H9 (cell line): ENCODE measurements around the gene NPPC. TPM values are rescaled to one million over a fixed set of nuclear protein-coding genes. Genes with fewer than 3 reads are reported as not detected.

ENCODE experiments used
- DNase-seq: peaks from one replicate; pipeline ENCODE4 v3.0.0-alpha.2; 2017
- H2AFZ ChIP-seq: one replicate; pipeline ENCODE4 v1.6.1; 2013; ENCODE audit warnings: mild to moderate bottlenecking, low read length, control low read depth, moderate library complexity
- H2AK5ac ChIP-seq: 2 replicates; pipeline ENCODE4 v1.6.1; 2013; ENCODE audit warnings: low read length, control low read depth, mixed read lengths; ENCODE audit not compliant: insufficient read length
- H2BK120ac ChIP-seq: one replicate; pipeline ENCODE4 v1.6.1; 2013; ENCODE audit warnings: low read depth, mild to moderate bottlenecking, low read length, control low read depth, inconsistent platforms; ENCODE audit not compliant: poor library complexity, severe bottlenecking
- H2BK12ac ChIP-seq: 2 replicates; pipeline ENCODE4 v1.6.1; 2013; ENCODE audit warnings: low read length, control low read depth, mixed read lengths, low read depth; ENCODE audit not compliant: insufficient read length
- H2BK15ac ChIP-seq: 2 replicates; pipeline ENCODE4 v1.6.1; 2013; ENCODE audit warnings: low read depth, low read length, control low read depth
- H2BK20ac ChIP-seq: one replicate; pipeline ENCODE4 v1.6.1; 2013; ENCODE audit warnings: low read depth, mild to moderate bottlenecking, low read length, control low read depth, inconsistent platforms; ENCODE audit not compliant: poor library complexity, severe bottlenecking
- H2BK5ac ChIP-seq: 2 replicates; pipeline ENCODE4 v1.6.1; 2013; ENCODE audit warnings: low read length, control low read depth, mixed read lengths; ENCODE audit not compliant: insufficient read length
- H3K14ac ChIP-seq: 2 replicates; pipeline ENCODE4 v1.6.1; 2013; ENCODE audit warnings: low read length, control low read depth; ENCODE audit not compliant: insufficient read depth
- H3K18ac ChIP-seq: 2 replicates; pipeline ENCODE4 v1.6.1; 2013; ENCODE audit warnings: low read depth, mild to moderate bottlenecking, mixed read lengths, low read length, control low read depth; ENCODE audit not compliant: insufficient read length
- H3K23ac ChIP-seq: 2 replicates; pipeline ENCODE4 v1.6.1; 2013; ENCODE audit warnings: low read length, control low read depth, mixed read lengths, low read depth; ENCODE audit not compliant: insufficient read length
- H3K23me2 ChIP-seq: 2 replicates; pipeline ENCODE4 v1.6.1; 2013; ENCODE audit warnings: low read depth, mild to moderate bottlenecking, mixed read lengths, low read length, control low read depth; ENCODE audit not compliant: insufficient read length, poor library complexity, severe bottlenecking
- H3K27ac ChIP-seq: 2 replicates; pipeline ENCODE4 v1.5.1; 2013; ENCODE audit warnings: low read length, control low read depth, mixed read lengths, low read depth; ENCODE audit not compliant: insufficient read length
- H3K27me3 ChIP-seq: 2 replicates; pipeline ENCODE4 v1.6.1; 2013; ENCODE audit warnings: low read length, control low read depth, inconsistent platforms; ENCODE audit not compliant: insufficient read depth
- H3K4ac ChIP-seq: 2 replicates; pipeline ENCODE4 v1.6.1; 2013; ENCODE audit warnings: low read depth, mild to moderate bottlenecking, control low read depth, inconsistent platforms, low read length, moderate library complexity
- H3K4me1 ChIP-seq: 2 replicates; pipeline ENCODE4 v1.6.1; 2013; ENCODE audit warnings: low read length, control low read depth, inconsistent platforms; ENCODE audit not compliant: insufficient read depth
- H3K4me2 ChIP-seq: 2 replicates; pipeline ENCODE4 v1.6.1; 2013; ENCODE audit warnings: low read length, control low read depth, mixed read lengths; ENCODE audit not compliant: insufficient read length, insufficient read depth
- H3K56ac ChIP-seq: 2 replicates; pipeline ENCODE4 v1.6.1; 2013; ENCODE audit warnings: low read depth, mild to moderate bottlenecking, mixed read lengths, low read length, control low read depth; ENCODE audit not compliant: insufficient read length
- H3K79me1 ChIP-seq: 2 replicates; pipeline ENCODE4 v1.6.1; 2013; ENCODE audit warnings: low read depth, mild to moderate bottlenecking, moderate library complexity, low read length, control low read depth, inconsistent platforms; ENCODE audit not compliant: insufficient read depth, poor library complexity, severe bottlenecking
- H3K79me2 ChIP-seq: 2 replicates; pipeline ENCODE4 v1.6.1; 2013; ENCODE audit warnings: low read length, control low read depth, inconsistent platforms; ENCODE audit not compliant: insufficient read depth
- H3K9ac ChIP-seq: 2 replicates; pipeline ENCODE4 v1.6.1; 2013; ENCODE audit warnings: low read length, control low read depth, mixed read lengths; ENCODE audit not compliant: insufficient read length; ENCODE audit errors: extremely low read depth
- H3K9me3 ChIP-seq: one replicate; pipeline ENCODE4 v1.6.1; 2013; ENCODE audit warnings: low read depth, low read length, inconsistent platforms; ENCODE audit not compliant: control insufficient read depth
- H3T11ph ChIP-seq: one replicate; pipeline ENCODE4 v1.6.1; 2013; ENCODE audit warnings: mild to moderate bottlenecking, low read length, control low read depth, inconsistent platforms
- H4K20me1 ChIP-seq: one replicate; pipeline ENCODE4 v1.6.1; 2013; ENCODE audit not compliant: control insufficient read depth, insufficient read length, insufficient read depth
- H4K5ac ChIP-seq: 2 replicates; pipeline ENCODE4 v1.6.1; 2013; ENCODE audit warnings: low read depth, mild to moderate bottlenecking, mixed read lengths, low read length, control low read depth; ENCODE audit not compliant: insufficient read length
- H4K8ac ChIP-seq: replicated peaks from 2 replicates; pipeline ENCODE4 v1.6.1; 2013; ENCODE audit warnings: low read length, control low read depth, mixed read lengths, low read depth; ENCODE audit not compliant: insufficient read length
- H4K91ac ChIP-seq: 2 replicates; pipeline ENCODE4 v1.6.1; 2013; ENCODE audit warnings: low read depth, mild to moderate bottlenecking, moderate library complexity, mixed read lengths, low read length, control low read depth; ENCODE audit not compliant: insufficient read length
- H3K27ac Mint-ChIP-seq, 3 experiments: 2 replicates in 2 of 3; 3 replicates in 1 of 3; pipeline ENCODE4 v1.8.0; 2020 to 2021; ENCODE audit warnings: mixed read lengths in 3 of 3, mild to moderate bottlenecking in 1 of 3, moderate library complexity in 1 of 3
- H3K27me3 Mint-ChIP-seq: 2 replicates; pipeline ENCODE4 v1.8.0; 2021; ENCODE audit warnings: low read depth, mild to moderate bottlenecking, moderate library complexity, mixed read lengths
- H3K36me3 Mint-ChIP-seq, 3 experiments: 2 replicates in 2 of 3; 3 replicates in 1 of 3; pipeline ENCODE4 v1.8.0; 2020 to 2021; ENCODE audit warnings: low read depth in 3 of 3, mixed read lengths in 3 of 3; ENCODE audit not compliant: insufficient read depth in 1 of 3
- H3K4me1 Mint-ChIP-seq, 2 experiments: 2 replicates each; pipeline ENCODE4 v1.8.0; 2020; ENCODE audit warnings: mixed read lengths in 2 of 2
- H3K4me3 Mint-ChIP-seq, 2 experiments: 2 replicates in 1 of 2; 3 replicates in 1 of 2; pipeline ENCODE4 v1.8.0; 2020 to 2021; ENCODE audit warnings: mild to moderate bottlenecking in 2 of 2, mixed read lengths in 2 of 2, moderate library complexity in 1 of 2
- H3K9me3 Mint-ChIP-seq, 2 experiments: 2 replicates in 1 of 2; 3 replicates in 1 of 2; pipeline ENCODE4 v1.8.0; 2020; ENCODE audit warnings: mild to moderate bottlenecking in 2 of 2, mixed read lengths in 2 of 2, moderate library complexity in 1 of 2
- CTCF ChIP-seq: fragments of 200-600 bp; sonication (generic); conservative IDR thresholded peaks from 3 replicates; pipeline ENCODE4 v1.8.0; 2021; ENCODE audit warnings: antibody characterized with exemption, mild to moderate bottlenecking
- WGBS: extraction: QIAGEN DNeasy Blood & Tissue Kit; methylation state at CpG from one replicate; pipeline ENCODE4 v1.1.7; 2013; ENCODE audit warnings: missing lambda C conversion rate, low lambda C conversion rate, mixed read lengths; ENCODE audit not compliant: insufficient read length; ENCODE audit errors: extremely low coverage; 5-methylcytosine and 5-hydroxymethylcytosine counted together
- total RNA-seq: library from RNA; stranded (reverse); gene quantifications from 2 replicates; pipeline ENCODE4 v1.2.1, GENCODE V29; 2021

NPPC gene
- total RNA-seq, 1 experiment from 2014 or later: 1.1 TPM

- no peaks in the 10 kb centered on the region for H3K9me3 Mint-ChIP-seq
- H3K56ac ChIP-seq: no peak overlapping the region
- no peak overlapping the region for H2BK20ac ChIP-seq
- no peak overlapping the region for H3K23ac ChIP-seq
- H2AFZ ChIP-seq: no peak overlapping the region
- no peaks in the 10 kb centered on the region; the same call in 1 of the 2 replicates for H3K27me3 Mint-ChIP-seq
- no peak overlapping the region for H3K18ac ChIP-seq
- no peaks in the 10 kb centered on the region for H3K9me3 ChIP-seq
- H3K4ac ChIP-seq: no peak overlapping the region
- no peaks in the 10 kb centered on the region for H3K27me3 ChIP-seq
- H4K91ac ChIP-seq: no peak overlapping the region
- H3K4me1 Mint-ChIP-seq: peaks cover 14 to 15% of the 10 kb centered on the region in 2 experiments
- H4K5ac ChIP-seq: no peak overlapping the region
- no peak overlapping the region for H4K8ac ChIP-seq
- no peaks in the 10 kb centered on the region for H3K79me2 ChIP-seq
- H2BK15ac ChIP-seq: no peak overlapping the region
- no peaks in the 10 kb centered on the region; the same call in 1 of the 2 replicates for H3K4me1 ChIP-seq
- H3K23me2 ChIP-seq: peaks cover 2% of the 10 kb centered on the region
- DNase-seq: no peak
- no peak for TF ChIP-seq CTCF
- H3K27ac Mint-ChIP-seq: no peak overlapping the region
- no peak overlapping the region for H3K4me3 Mint-ChIP-seq
- no peaks in the 10 kb centered on the region for H3K36me3 Mint-ChIP-seq
- H2AK5ac ChIP-seq: no peak overlapping the region
- no peak overlapping the region for H3K9ac ChIP-seq
- H2BK5ac ChIP-seq: no peak overlapping the region
- no peak overlapping the region for H3T11ph ChIP-seq
- no peak overlapping the region for H2BK120ac ChIP-seq
- H3K79me1 ChIP-seq: no peaks in the 10 kb centered on the region
- no peak overlapping the region for H3K14ac ChIP-seq
- H4K20me1 ChIP-seq: no peaks in the 10 kb centered on the region
- WGBS: no CpG with 5 or more reads among the region's 8 CpGs
- H3K4me2 ChIP-seq: no peak overlapping the region
- no peak overlapping the region for H3K27ac ChIP-seq
- H2BK12ac ChIP-seq: no peak overlapping the region
Measured at GRCh38 chr2:231907765-231908164, 18.4 kb downstream of the NPPC start.
